Measurements from ENCODE around the gene PAIP2.
"Not testable (repeated sequence)": the region's sequence is repeated elsewhere in the genome, so short reads cannot be mapped to it uniquely, and the experiment has no call there.

The PAIP2 gene

GRCh38 chr5:139408191-139408590, 66.5 kb downstream of the PAIP2 start:
- Histone ChIP-seq H3K9ac (ENCODE audit: low read length) (no peak overlapping the region), H3K27ac (ENCODE audit: low read depth, low read length, poor library complexity, severe bottlenecking) (peak overlapping the region; percentile 60), H3K9me3 (ENCODE audit: low read length) (no peaks in the 10 kb centered on the region), H3K9me2 (ENCODE audit: low read depth, low read length) (no peaks in the 10 kb centered on the region), H3K4me1 (ENCODE audit: insufficient read depth, low read length, severe bottlenecking) (peaks cover 31% of the 10 kb centered on the region), H4K20me1 (ENCODE audit: insufficient read depth, low read length) (no peaks in the 10 kb centered on the region), H3K4me2 (ENCODE audit: low read length) (peak overlapping the region; percentile 27; the same call in 1 of the 2 replicates), H3K27me3 (ENCODE audit: insufficient read depth, low read length) (no peaks in the 10 kb centered on the region), H3K4me3 (ENCODE audit: low read depth, low read length, poor library complexity, severe bottlenecking) (no peak overlapping the region), H2AFZ (ENCODE audit: low read length) (no peak overlapping the region), H3K36me3 (ENCODE audit: insufficient read depth, low read length) (no peaks in the 10 kb centered on the region), H3F3A (ENCODE audit: insufficient read depth, low read length) (no peaks in the 10 kb centered on the region), H3K79me2 (ENCODE audit: insufficient read depth, low read length) (no peaks in the 10 kb centered on the region)
- TF ChIP-seq CTCF (IDR thresholded peaks at IDR 0.05; ENCODE audit: low read length) (no peak), EZH2 (IDR thresholded peaks at IDR 0.05; ENCODE audit: borderline replicate concordance, low read length) (no peak)

GRCh38 chr5:139409116-139409515, 67.5 kb downstream of the PAIP2 start:
- H3F3A ChIP-seq (ENCODE audit: insufficient read depth, low read length); H3K9ac ChIP-seq (ENCODE audit: low read length); H3K36me3 ChIP-seq (ENCODE audit: insufficient read depth, low read length); H3K4me3 ChIP-seq (ENCODE audit: low read depth, low read length, poor library complexity, severe bottlenecking); H3K27ac ChIP-seq (ENCODE audit: low read depth, low read length, poor library complexity, severe bottlenecking); H3K4me2 ChIP-seq (ENCODE audit: low read length); H3K9me2 ChIP-seq (ENCODE audit: low read depth, low read length); H3K79me2 ChIP-seq (ENCODE audit: insufficient read depth, low read length); H3K27me3 ChIP-seq (ENCODE audit: insufficient read depth, low read length); H4K20me1 ChIP-seq (ENCODE audit: insufficient read depth, low read length); H3K9me3 ChIP-seq (ENCODE audit: low read length); H2AFZ ChIP-seq (ENCODE audit: low read length): not testable (repeated sequence)
- peaks cover 27% of the 10 kb centered on the region for H3K4me1 ChIP-seq (ENCODE audit: insufficient read depth, low read length, severe bottlenecking)

GRCh38 chr5:139410121-139410992, 68.7 kb downstream of the PAIP2 start:
- TF ChIP-seq EZH2 (IDR thresholded peaks at IDR 0.05; ENCODE audit: borderline replicate concordance, low read length) (no peak), CTCF (IDR thresholded peaks at IDR 0.05; ENCODE audit: low read length) (no peak)
- H3K27me3 ChIP-seq (ENCODE audit: insufficient read depth, low read length): no peaks in the 10 kb centered on the region
- H3K4me1 ChIP-seq (ENCODE audit: insufficient read depth, low read length, severe bottlenecking): peaks cover 20% of the 10 kb centered on the region
- no peak overlapping the region for H3K4me3 ChIP-seq (ENCODE audit: low read depth, low read length, poor library complexity, severe bottlenecking)
- H3K4me2 ChIP-seq (ENCODE audit: low read length): no peak overlapping the region
- H3K9ac ChIP-seq (ENCODE audit: low read length): no peak overlapping the region
- H2AFZ ChIP-seq (ENCODE audit: low read length): no peak overlapping the region
- H3K36me3 ChIP-seq (ENCODE audit: insufficient read depth, low read length): no peaks in the 10 kb centered on the region
- no peaks in the 10 kb centered on the region for H3K9me3 ChIP-seq (ENCODE audit: low read length)
- no peaks in the 10 kb centered on the region for H3K79me2 ChIP-seq (ENCODE audit: insufficient read depth, low read length)
- H3K27ac ChIP-seq (ENCODE audit: low read depth, low read length, poor library complexity, severe bottlenecking): no peak overlapping the region
- no peaks in the 10 kb centered on the region for H4K20me1 ChIP-seq (ENCODE audit: insufficient read depth, low read length)
- no peaks in the 10 kb centered on the region for H3K9me2 ChIP-seq (ENCODE audit: low read depth, low read length)
- H3F3A ChIP-seq (ENCODE audit: insufficient read depth, low read length): no peaks in the 10 kb centered on the region
